Fibroblast of lung (primary cell): ENCODE data around the gene GRN. TPM values are rescaled to one million over a fixed set of nuclear protein-coding genes. Genes with fewer than 3 reads are reported as not detected.
A peak's percentile ranks its signal among the peaks of the same experiment; 100 is the strongest.

Experiments used
- DNase-seq, 2 donors: peaks; one replicate each; pipeline versions ENCODE4 v3.0.0 to v3.0.0-alpha.2; 2010; ENCODE audit warnings: low read depth in 2 of 2
- H2AFZ ChIP-seq: 2 replicates; pipeline ENCODE4 v1.5.1; 2012; ENCODE audit warnings: low read length, control low read depth, inconsistent platforms
- H3K27ac ChIP-seq: 2 replicates; pipeline ENCODE4 v1.5.1; 2011; ENCODE audit warnings: low read length, control low read depth; ENCODE audit not compliant: insufficient read depth
- H3K27me3 ChIP-seq: 2 replicates; pipeline ENCODE4 v1.5.1; 2011; ENCODE audit warnings: mild to moderate bottlenecking, low read length; ENCODE audit not compliant: control insufficient read depth, insufficient read depth
- H3K36me3 ChIP-seq: 2 replicates; pipeline ENCODE4 v1.5.1; 2011; ENCODE audit warnings: low read length; ENCODE audit not compliant: control insufficient read depth, insufficient read depth
- H3K4me1 ChIP-seq: 2 replicates; pipeline ENCODE4 v1.5.1; 2011; ENCODE audit warnings: low read length; ENCODE audit not compliant: control insufficient read depth, insufficient read depth; ENCODE audit errors: extremely low read depth
- H3K4me2 ChIP-seq: 2 replicates; pipeline ENCODE4 v1.5.1; 2011; ENCODE audit warnings: low read length, control low read depth; ENCODE audit not compliant: insufficient read depth; ENCODE audit errors: extremely low read depth
- H3K4me3 ChIP-seq, 4 experiments: fragments of 200-600 bp in 1 of 4; sonication (generic) in 1 of 4; replicated peaks in 1 of 4; 2 replicates each; pipeline ENCODE4 v1.5.1; 2011 to 2016; ENCODE audit warnings: low read length in 4 of 4, low read depth in 3 of 4, mild to moderate bottlenecking in 3 of 4, control low read depth in 2 of 4, inconsistent platforms in 1 of 4, mixed read lengths in 1 of 4; ENCODE audit not compliant: insufficient read depth in 1 of 4; ENCODE audit errors: control extremely low read depth in 1 of 4
- H3K79me2 ChIP-seq: 2 replicates; pipeline ENCODE4 v1.5.1; 2012; ENCODE audit warnings: mild to moderate bottlenecking, low read length, inconsistent platforms; ENCODE audit not compliant: control insufficient read depth, insufficient read depth
- H3K9ac ChIP-seq: 2 replicates; pipeline ENCODE4 v1.5.1; 2011; ENCODE audit warnings: mild to moderate bottlenecking, low read length, control low read depth; ENCODE audit not compliant: insufficient read depth
- H3K9me3 ChIP-seq: 2 replicates; pipeline ENCODE4 v1.5.1; 2012; ENCODE audit warnings: low read depth, low read length; ENCODE audit not compliant: control insufficient read depth, insufficient read depth
- H4K20me1 ChIP-seq: 2 replicates; pipeline ENCODE4 v1.5.1; 2011; ENCODE audit warnings: low read length; ENCODE audit not compliant: control insufficient read depth, insufficient read depth; ENCODE audit errors: extremely low read depth
- CTCF ChIP-seq, 2 donors: IDR thresholded peaks in 1 of 2; conservative IDR thresholded peaks in 1 of 2; 1 replicate in 1 of 2; 2 replicates in 1 of 2; pipeline ENCODE4 v1.5.1; 2011 to 2012; ENCODE audit warnings: low read length in 2 of 2, control low read depth in 1 of 2, inconsistent platforms in 1 of 2, low read depth in 1 of 2, mild to moderate bottlenecking in 1 of 2
- EZH2 ChIP-seq: IDR thresholded peaks from 2 replicates; pipeline ENCODE4 v1.5.1; 2012; ENCODE audit warnings: low read length, control low read depth, mild to moderate bottlenecking; ENCODE audit errors: missing control alignments
- polyA plus RNA-seq, 2 donors: library from polyadenylated mRNA; depleted of rRNA in 1 of 2; stranded (reverse) in 1 of 2; unstranded in 1 of 2; fragments of >200 nt; gene quantifications; 2 replicates each; pipeline ENCODE4 v1.2.1, GENCODE V29; 2011 to 2012; ENCODE audit warnings: missing spikeins in 1 of 2
- total RNA-seq: library from RNA; depleted of rRNA; stranded (reverse); fragments of >200 nt; gene quantifications from 2 replicates; pipeline ENCODE4 v1.2.1, GENCODE V29; 2014

GRN gene
- total and polyA plus RNA-seq, 2 donors (not counting 1 experiment from before 2014, with no cell fraction given) = 146 to 315 TPM

GRCh38 chr17:44376124-44376523 is 31.0 kb downstream of the GRN start:
- peak in 1 of 2 donors; percentile 68 for DNase-seq
- H3K27me3 ChIP-seq = no peaks in the 10 kb centered on the region

GRCh38 chr17:44376779-44377178 is 31.7 kb downstream of the GRN start:
- Histone ChIP-seq H3K27me3 (no peaks in the 10 kb centered on the region), H3K27ac (no peak overlapping the region), H3K4me2 (no peak overlapping the region), H4K20me1 (no peaks in the 10 kb centered on the region), H2AFZ (no peak overlapping the region), H3K36me3 (no peaks in the 10 kb centered on the region), H3K79me2 (no peaks in the 10 kb centered on the region), H3K4me3 (no peak overlapping the region), H3K9me3 (no peaks in the 10 kb centered on the region), H3K4me1 (no peaks in the 10 kb centered on the region), H3K9ac (no peak overlapping the region)
- no peak for TF ChIP-seq CTCF (conservative IDR thresholded peaks at IDR 0.05 in 1 of 2, IDR thresholded peaks at IDR 0.05 in 1 of 2; ENCODE audit: low read depth in 1 of 2, low read length in 2 of 2)
- no peak for TF ChIP-seq EZH2
- no peak for DNase-seq

More at GRCh38 chr17:44376124-44376523, 31.0 kb downstream of the GRN start:
- Histone ChIP-seq H3K36me3 (no peaks in the 10 kb centered on the region), H3K9ac (no peak overlapping the region), H3K4me3 (no peak overlapping the region), H3K79me2 (no peaks in the 10 kb centered on the region), H3K27ac (no peak overlapping the region), H4K20me1 (no peaks in the 10 kb centered on the region), H3K4me1 (no peaks in the 10 kb centered on the region), H3K9me3 (no peaks in the 10 kb centered on the region), H2AFZ (no peak overlapping the region), H3K4me2 (no peak overlapping the region)
- TF ChIP-seq CTCF (conservative IDR thresholded peaks at IDR 0.05 in 1 of 2, IDR thresholded peaks at IDR 0.05 in 1 of 2; ENCODE audit: low read depth in 1 of 2, low read length in 2 of 2) (peak; percentile 53 to 64), EZH2 (no peak)

GRCh38 chr17:44378171-44378705 is 33.1 kb downstream of the GRN start:
- Histone ChIP-seq H4K20me1 (no peaks in the 10 kb centered on the region), H3K79me2 (no peaks in the 10 kb centered on the region), H3K27ac (no peak overlapping the region), H3K4me1 (no peaks in the 10 kb centered on the region), H2AFZ (no peak overlapping the region), H3K4me2 (no peak overlapping the region), H3K9me3 (no peaks in the 10 kb centered on the region), H3K9ac (no peak overlapping the region), H3K27me3 (peaks cover 6% of the 10 kb centered on the region), H3K4me3 (no peak overlapping the region), H3K36me3 (no peaks in the 10 kb centered on the region)
- TF ChIP-seq EZH2 (no peak), CTCF (conservative IDR thresholded peaks at IDR 0.05 in 1 of 2, IDR thresholded peaks at IDR 0.05 in 1 of 2; ENCODE audit: low read depth in 1 of 2, low read length in 2 of 2) (no peak)
- DNase-seq = no peak
